ENCODE measurements around the gene OPN4. TPM values are rescaled to one million over a fixed set of nuclear protein-coding genes. Genes with fewer than 3 reads are reported as not detected.

Gene OPN4
- total and polyA plus RNA-seq, 2 experiments from 2014 or later, result not detected

DNA sequence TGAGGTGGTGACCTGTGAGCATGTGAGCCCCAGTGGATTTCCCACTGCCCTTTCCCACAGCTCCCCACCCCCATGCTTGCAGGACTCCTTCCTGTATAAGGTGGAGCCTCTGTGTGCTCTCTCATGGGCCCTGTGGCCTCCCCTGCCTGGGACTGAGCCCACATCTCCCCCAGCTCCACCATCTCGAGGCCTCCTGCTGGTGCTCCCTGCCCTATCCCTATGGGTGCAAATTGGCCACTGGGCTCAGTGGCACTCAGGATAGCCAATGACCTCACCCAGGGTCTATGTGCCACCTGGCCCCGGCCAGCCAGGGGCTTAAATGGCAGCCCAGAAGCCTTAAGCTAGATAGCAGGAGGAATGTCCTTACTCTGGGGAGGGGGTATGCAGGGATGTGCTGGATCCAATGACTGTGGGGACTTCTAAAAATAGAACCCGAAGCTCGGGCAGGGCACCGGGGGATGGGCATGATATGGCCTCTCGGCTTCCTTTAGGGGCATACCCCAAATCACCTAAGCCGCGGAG, 16.0 kb downstream of the OPN4 start:
- H3K27me3 ChIP-seq, result no peaks in the 10 kb centered on the region
- H3K36me3 ChIP-seq (replicated peaks; ENCODE audit: insufficient read depth, low read depth), result no peaks in the 10 kb centered on the region
- TF ChIP-seq, protein P1, sequence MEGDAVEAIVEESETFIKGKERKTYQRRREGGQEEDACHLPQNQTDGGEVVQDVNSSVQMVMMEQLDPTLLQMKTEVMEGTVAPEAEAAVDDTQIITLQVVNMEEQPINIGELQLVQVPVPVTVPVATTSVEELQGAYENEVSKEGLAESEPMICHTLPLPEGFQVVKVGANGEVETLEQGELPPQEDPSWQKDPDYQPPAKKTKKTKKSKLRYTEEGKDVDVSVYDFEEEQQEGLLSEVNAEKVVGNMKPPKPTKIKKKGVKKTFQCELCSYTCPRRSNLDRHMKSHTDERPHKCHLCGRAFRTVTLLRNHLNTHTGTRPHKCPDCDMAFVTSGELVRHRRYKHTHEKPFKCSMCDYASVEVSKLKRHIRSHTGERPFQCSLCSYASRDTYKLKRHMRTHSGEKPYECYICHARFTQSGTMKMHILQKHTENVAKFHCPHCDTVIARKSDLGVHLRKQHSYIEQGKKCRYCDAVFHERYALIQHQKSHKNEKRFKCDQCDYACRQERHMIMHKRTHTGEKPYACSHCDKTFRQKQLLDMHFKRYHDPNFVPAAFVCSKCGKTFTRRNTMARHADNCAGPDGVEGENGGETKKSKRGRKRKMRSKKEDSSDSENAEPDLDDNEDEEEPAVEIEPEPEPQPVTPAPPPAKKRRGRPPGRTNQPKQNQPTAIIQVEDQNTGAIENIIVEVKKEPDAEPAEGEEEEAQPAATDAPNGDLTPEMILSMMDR (IDR thresholded peaks at IDR 0.05; ENCODE audit: poor library complexity), result no peak
- no peak for TF ChIP-seq EZH2 (IDR thresholded peaks at IDR 0.05; ENCODE audit: borderline replicate concordance)
- no peak for TF ChIP-seq EZH2phosphoT487 (IDR thresholded peaks at IDR 0.05; ENCODE audit: low read depth, severe bottlenecking, unreplicated experiment)
- no peak overlapping the region for H3K4me2 ChIP-seq
- DNase-seq (ENCODE audit: low spot score), result no peak
- no peaks in the 10 kb centered on the region for H4K20me1 ChIP-seq (ENCODE audit: insufficient read depth, poor library complexity, severe bottlenecking)
- peaks cover 25% of the 10 kb centered on the region for H3K4me1 ChIP-seq (ENCODE audit: insufficient read depth)
- no peak overlapping the region for H2AFZ ChIP-seq
- H3K79me2 ChIP-seq, result no peaks in the 10 kb centered on the region
- no peak overlapping the region for H3K27ac ChIP-seq
- 85% methylated on average over 8 of the region's 8 CpGs for WGBS (ENCODE audit: low lambda C conversion rate, missing lambda C conversion rate)
- H3K9me3 ChIP-seq (ENCODE audit: low read depth), result no peaks in the 10 kb centered on the region
- H3K9me2 ChIP-seq (replicated peaks; ENCODE audit: insufficient read depth), result no peaks in the 10 kb centered on the region
- no peak overlapping the region for H3K4me3 ChIP-seq

- Histone ChIP-seq H3K4me1 (ENCODE audit: insufficient read depth) (peaks cover 25% of the 10 kb centered on the region), H3K27ac (no peak overlapping the region), H4K20me1 (ENCODE audit: insufficient read depth, poor library complexity, severe bottlenecking) (no peaks in the 10 kb centered on the region)
Measured at GRCh38 chr10:86670876-86671275, 16.5 kb downstream of the OPN4 start.

GRCh38 chr10:86671419-86671818, 17.1 kb downstream of the OPN4 start:
- TF ChIP-seq EZH2 (IDR thresholded peaks at IDR 0.05; ENCODE audit: borderline replicate concordance) (no peak), EZH2phosphoT487 (IDR thresholded peaks at IDR 0.05; ENCODE audit: low read depth, severe bottlenecking, unreplicated experiment) (no peak)
- TF ChIP-seq, protein P1 (IDR thresholded peaks at IDR 0.05; ENCODE audit: poor library complexity), result no peak
- H3K79me2 ChIP-seq, result no peaks in the 10 kb centered on the region
- no peaks in the 10 kb centered on the region for H4K20me1 ChIP-seq (ENCODE audit: insufficient read depth, poor library complexity, severe bottlenecking)
- no peaks in the 10 kb centered on the region for H3K36me3 ChIP-seq (replicated peaks; ENCODE audit: insufficient read depth, low read depth)
- H2AFZ ChIP-seq, result no peak overlapping the region
- H3K27me3 ChIP-seq, result no peaks in the 10 kb centered on the region
- 85% methylated on average over 3 of the region's 3 CpGs for WGBS (ENCODE audit: low lambda C conversion rate, missing lambda C conversion rate)
- DNase-seq (ENCODE audit: low spot score), result no peak
- H3K4me3 ChIP-seq, result no peak overlapping the region
- no peak overlapping the region for H3K27ac ChIP-seq
- H3K4me2 ChIP-seq, result no peak overlapping the region
- H3K9me3 ChIP-seq (ENCODE audit: low read depth), result no peaks in the 10 kb centered on the region
- peaks cover 25% of the 10 kb centered on the region for H3K4me1 ChIP-seq (ENCODE audit: insufficient read depth)
- no peaks in the 10 kb centered on the region for H3K9me2 ChIP-seq (replicated peaks; ENCODE audit: insufficient read depth)

More at GRCh38 chr10:86670876-86671275, 16.5 kb downstream of the OPN4 start:
- no peak overlapping the region for H2AFZ ChIP-seq
- TF ChIP-seq, protein P1 (IDR thresholded peaks at IDR 0.05; ENCODE audit: poor library complexity), result no peak
- TF ChIP-seq EZH2phosphoT487 (IDR thresholded peaks at IDR 0.05; ENCODE audit: low read depth, severe bottlenecking, unreplicated experiment), result no peak
- no peak for TF ChIP-seq EZH2 (IDR thresholded peaks at IDR 0.05; ENCODE audit: borderline replicate concordance)
- no peaks in the 10 kb centered on the region for H3K9me2 ChIP-seq (replicated peaks; ENCODE audit: insufficient read depth)
- H3K36me3 ChIP-seq (replicated peaks; ENCODE audit: insufficient read depth, low read depth), result no peaks in the 10 kb centered on the region
- no peaks in the 10 kb centered on the region for H3K9me3 ChIP-seq (ENCODE audit: low read depth)
- H3K4me2 ChIP-seq, result no peak overlapping the region
- 96% methylated on average over 8 of the region's 8 CpGs for WGBS (ENCODE audit: low lambda C conversion rate, missing lambda C conversion rate)
- no peaks in the 10 kb centered on the region for H3K79me2 ChIP-seq
- no peaks in the 10 kb centered on the region for H3K27me3 ChIP-seq
- no peak for DNase-seq (ENCODE audit: low spot score)
- H3K4me3 ChIP-seq, result no peak overlapping the region
